Adrenal gland (tissue), 12 donors: ENCODE measurements around the gene LHFPL6. TPM values are rescaled to one million over a fixed set of nuclear protein-coding genes. Genes with fewer than 3 reads are reported as not detected.

ENCODE experiments used
- DNase-seq, 7 donors: peaks; one replicate each; pipeline ENCODE4 v3.0.0-alpha.2; 2019 to 2020
- H3K27ac ChIP-seq, 5 donors: fragments of 200-600 bp; sonication (generic) in 4 of 5; 1 replicate in 3 of 5; 2 replicates in 2 of 5; pipeline versions ENCODE4 v1.5.1 to v1.8.0; 2016 to 2020; ENCODE audit warnings: mild to moderate bottlenecking in 1 of 5
- H3K27me3 ChIP-seq: fragments of 200-600 bp; 2 replicates; pipeline ENCODE4 v1.8.0; 2021
- H3K36me3 ChIP-seq, 2 donors: fragments of 200-600 bp; replicated peaks in 1 of 2; 1 replicate in 1 of 2; 2 replicates in 1 of 2; pipeline versions ENCODE4 v1.5.1 to v1.8.0; 2018 to 2022
- H3K4me1 ChIP-seq, 2 donors: fragments of 200-600 bp; replicated peaks in 1 of 2; 1 replicate in 1 of 2; 2 replicates in 1 of 2; pipeline versions ENCODE4 v1.5.1 to v1.8.0; 2018 to 2021
- H3K4me3 ChIP-seq, 4 donors: fragments of 200-600 bp; sonication (generic) in 3 of 4; one replicate each; pipeline ENCODE4 v1.5.1; 2016 to 2018
- H3K9me3 ChIP-seq, 3 donors: fragments of 200-600 bp; sonication (generic) in 1 of 3; replicated peaks in 1 of 3; 1 replicate in 2 of 3; 2 replicates in 1 of 3; pipeline versions ENCODE4 v1.5.1 to v1.8.0; 2016 to 2021
- POLR2A ChIP-seq, 2 donors: fragments of 450-650 bp; IDR thresholded peaks; one replicate each; pipeline ENCODE4 v1.6.1; 2017; ENCODE audit warnings: antibody characterized with exemption in 2 of 2, mild to moderate bottlenecking in 2 of 2, moderate library complexity in 1 of 2
- WGBS, 4 donors: extraction: QIAGEN DNeasy Blood & Tissue Kit in 2 of 4; methylation state at CpG; one replicate each; pipeline versions ENCODE4 v1.1.5 to v1.1.7; 2013 to 2017; 5-methylcytosine and 5-hydroxymethylcytosine counted together
- intact Hi-C, 2 donors: fragments of 100-400 bp; cut with DNase I; formaldehyde crosslinking; loops; one replicate each; pipeline versions ENCODE4 v1.14.1 to v1.15.0; 2022 to 2023
- polyA plus RNA-seq, 3 donors: library from polyadenylated mRNA; stranded (reverse); fragments of 200-250 nt in 2 of 3; fragments of 350-450 nt in 1 of 3; fragmentation: Illumina TruSeq in 1 of 3; extraction: RNeasy Lipid Tissue Mini Kit (QIAGEN cat#74804) in 1 of 3; gene quantifications; one replicate each; pipeline ENCODE4 v1.2.3, GENCODE V29; 2013 to 2014
- total RNA-seq, 9 donors: library from RNA; depleted of rRNA in 4 of 9; stranded (reverse); fragments of >200 nt in 4 of 9; fragments of 120-200 nt in 1 of 9; fragmentation: NEBNext Ultra II Directional in 1 of 9; extraction: Animal tissue kit (Norgen Biotek cat#: 25700) in 1 of 9; gene quantifications; one replicate each; pipeline versions ENCODE4 v1.1.0 to v1.2.4, GENCODE V29; 2013 to 2023
- TF ChIP-seq, protein P1 (sequence below), 6 experiments: fragments of 450-650 bp in 4 of 6; fragments of 200-600 bp in 2 of 6; sonication (generic) in 1 of 6; IDR thresholded peaks; 1 replicate in 5 of 6; 2 replicates in 1 of 6; pipeline versions ENCODE4 v1.5.1 to v1.8.0; 2016 to 2021; ENCODE audit warnings: antibody characterized with exemption in 6 of 6, mild to moderate bottlenecking in 2 of 6, moderate library complexity in 1 of 6
- donor health status: healthy with polysubstance abuse.
- donor health status: Bipolar disorder and iron deficiency.
- donor health status: DM: yes; HTN: yes; CAD: no.
- donor health status: DM: no; HTN: no; CAD: no.
- donor health status: DM: no; HTN: no; CAD: no.
- donor health status: DM: yes; HTN: yes; CAD: no.

Gene LHFPL6
- total and polyA plus RNA-seq, 12 donors = 28.9 to 113 (median 46.6) TPM

DNA sequence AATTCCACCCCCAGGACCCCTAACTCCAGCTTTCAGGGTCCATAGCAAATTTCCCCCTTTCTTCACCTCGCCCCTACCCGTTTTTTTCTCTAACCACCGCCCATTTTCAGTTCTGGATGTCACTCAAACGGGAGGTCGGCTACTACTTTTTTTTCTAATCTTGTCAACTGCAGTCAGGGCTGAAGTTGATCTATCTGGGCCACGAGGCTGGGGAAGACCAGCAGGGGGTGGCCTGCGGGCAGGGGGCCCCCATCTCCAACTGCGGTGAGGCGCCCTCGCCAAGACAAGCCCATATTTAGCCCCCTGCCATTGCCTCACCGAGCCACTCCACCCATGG lies 748 bp downstream of the LHFPL6 start:
- TF ChIP-seq, protein P1, sequence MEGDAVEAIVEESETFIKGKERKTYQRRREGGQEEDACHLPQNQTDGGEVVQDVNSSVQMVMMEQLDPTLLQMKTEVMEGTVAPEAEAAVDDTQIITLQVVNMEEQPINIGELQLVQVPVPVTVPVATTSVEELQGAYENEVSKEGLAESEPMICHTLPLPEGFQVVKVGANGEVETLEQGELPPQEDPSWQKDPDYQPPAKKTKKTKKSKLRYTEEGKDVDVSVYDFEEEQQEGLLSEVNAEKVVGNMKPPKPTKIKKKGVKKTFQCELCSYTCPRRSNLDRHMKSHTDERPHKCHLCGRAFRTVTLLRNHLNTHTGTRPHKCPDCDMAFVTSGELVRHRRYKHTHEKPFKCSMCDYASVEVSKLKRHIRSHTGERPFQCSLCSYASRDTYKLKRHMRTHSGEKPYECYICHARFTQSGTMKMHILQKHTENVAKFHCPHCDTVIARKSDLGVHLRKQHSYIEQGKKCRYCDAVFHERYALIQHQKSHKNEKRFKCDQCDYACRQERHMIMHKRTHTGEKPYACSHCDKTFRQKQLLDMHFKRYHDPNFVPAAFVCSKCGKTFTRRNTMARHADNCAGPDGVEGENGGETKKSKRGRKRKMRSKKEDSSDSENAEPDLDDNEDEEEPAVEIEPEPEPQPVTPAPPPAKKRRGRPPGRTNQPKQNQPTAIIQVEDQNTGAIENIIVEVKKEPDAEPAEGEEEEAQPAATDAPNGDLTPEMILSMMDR (IDR thresholded peaks at IDR 0.05) = no peak
- no peak for TF ChIP-seq POLR2A (IDR thresholded peaks at IDR 0.05)
- Histone ChIP-seq H3K27me3 (no peaks in the 10 kb centered on the region), H3K27ac (peak overlapping the region; percentile 16 to 93 (median 82)), H3K4me1 (no peaks in the 10 kb centered on the region), H3K4me3 (peak overlapping the region; percentile 71 to 99 (median 88)), H3K36me3 (no peaks in the 10 kb centered on the region), H3K9me3 (no peaks in the 10 kb centered on the region)
- no peak for DNase-seq
- intact Hi-C loops = loop anchor here (10.0 kb wide), 2 partner anchors 187 to 327 kb away; no protein-coding TSS in a partner anchor
- 1% methylated on average over 11 of the region's 11 CpGs for whole genome bisulfite sequencing, 4 donors

DNA sequence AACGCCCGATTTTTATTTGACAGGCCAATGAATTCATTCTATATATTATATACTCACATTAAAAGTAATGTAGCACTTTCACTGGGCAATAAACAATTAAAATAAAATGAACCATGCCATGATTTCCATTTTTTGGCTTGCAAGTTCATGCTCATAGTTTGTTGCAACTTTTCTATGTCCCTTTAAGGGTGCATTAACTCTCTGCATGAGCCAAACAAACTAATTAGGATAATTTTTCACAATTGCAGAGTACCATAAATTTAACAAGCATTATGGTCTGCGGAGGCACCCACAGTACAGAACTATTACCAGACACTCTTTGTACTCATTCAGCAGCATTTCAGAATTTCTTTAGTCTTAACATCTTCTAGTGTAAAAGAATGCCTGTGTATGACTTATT lies 1.4 kb downstream of the LHFPL6 start:
- Histone ChIP-seq H3K4me3 (peak overlapping the region in 1 of 4 donors; percentile 86), H3K9me3 (no peaks in the 10 kb centered on the region), H3K27ac (no peak overlapping the region), H3K4me1 (no peaks in the 10 kb centered on the region), H3K36me3 (no peaks in the 10 kb centered on the region), H3K27me3 (no peaks in the 10 kb centered on the region)
- intact Hi-C loops = loop anchor here (10.0 kb wide), 2 partner anchors 187 to 327 kb away; no protein-coding TSS in a partner anchor
- TF ChIP-seq, protein P1 (IDR thresholded peaks at IDR 0.05) = no peak
- TF ChIP-seq POLR2A (IDR thresholded peaks at IDR 0.05) = no peak
- WGBS, 4 donors = 67 to 83% (median 74%) methylated on average over 3 of the region's 3 CpGs
- DNase-seq = no peak

DNA sequence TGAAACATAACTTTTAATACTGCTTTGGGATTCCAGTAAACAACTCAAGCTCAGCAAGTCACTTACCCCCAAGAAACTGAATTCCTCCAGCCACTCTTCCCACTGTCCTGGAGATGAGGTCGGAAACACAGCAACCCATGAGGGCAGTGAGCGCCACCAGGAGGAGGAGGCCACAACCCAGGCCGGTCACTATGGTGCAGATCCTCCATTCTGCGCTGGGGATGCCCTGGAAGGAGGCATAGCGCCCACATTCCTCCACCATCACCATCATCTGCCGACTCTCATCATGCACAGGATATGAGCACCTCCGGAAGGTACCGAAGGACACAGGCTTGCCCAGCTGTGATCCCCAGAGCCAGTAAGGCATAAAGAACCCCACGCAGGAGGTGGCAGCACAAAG lies 2.2 kb downstream of the LHFPL6 start:
- DNase-seq = no peak

DNA sequence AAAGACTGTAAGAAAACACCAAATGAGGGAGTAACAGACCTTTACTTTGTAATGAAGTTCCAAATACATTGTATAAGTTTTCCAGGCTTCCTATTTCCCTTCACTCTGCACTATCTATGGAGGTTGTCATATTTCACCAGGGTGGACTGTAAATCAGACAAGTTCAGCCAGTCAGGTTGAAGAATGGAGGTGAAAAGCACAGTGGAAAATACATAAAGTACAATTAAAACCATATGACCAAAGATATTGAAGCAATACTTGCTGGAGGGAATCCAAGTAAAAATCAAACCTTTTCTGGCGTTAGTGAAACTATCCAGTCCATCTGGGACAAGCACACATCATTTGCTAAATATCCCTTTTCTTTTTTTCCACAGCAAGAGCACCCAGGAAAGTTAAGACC lies 3.2 kb downstream of the LHFPL6 start:
- TF ChIP-seq, protein P1 (IDR thresholded peaks at IDR 0.05) = no peak
- no peak for TF ChIP-seq POLR2A (IDR thresholded peaks at IDR 0.05)

More for the DNA sequence above, 2.2 kb downstream of the LHFPL6 start:
- Histone ChIP-seq H3K27me3 (no peaks in the 10 kb centered on the region), H3K4me1 (no peaks in the 10 kb centered on the region), H3K4me3 (peak overlapping the region in 1 of 4 donors; percentile 86), H3K36me3 (no peaks in the 10 kb centered on the region), H3K27ac (no peak overlapping the region), H3K9me3 (no peaks in the 10 kb centered on the region)
- WGBS, 4 donors = 80 to 94% (median 85%) methylated on average over 6 to 9 of the region's 9 CpGs
- TF ChIP-seq, protein P1 (IDR thresholded peaks at IDR 0.05) = no peak
- no peak for TF ChIP-seq POLR2A (IDR thresholded peaks at IDR 0.05)
- intact Hi-C loops = loop anchor here (10.0 kb wide), 2 partner anchors 186 to 326 kb away; no protein-coding TSS in a partner anchor

More for the DNA sequence above, 3.2 kb downstream of the LHFPL6 start:
- 57 to 69% (median 62%) methylated on average over 1 of the region's 1 CpG for WGBS, 4 donors
- Histone ChIP-seq H3K36me3 (no peaks in the 10 kb centered on the region), H3K4me1 (no peaks in the 10 kb centered on the region), H3K9me3 (no peaks in the 10 kb centered on the region), H3K27me3 (no peaks in the 10 kb centered on the region), H3K27ac (no peak overlapping the region), H3K4me3 (peak overlapping the region in 1 of 4 donors; percentile 86)
- intact Hi-C loops = loop anchor here (10.0 kb wide), 2 partner anchors 185 to 325 kb away; no protein-coding TSS in a partner anchor
- DNase-seq = no peak
